WERI-Rb-1 (cell line): ENCODE measurements around the gene ASCL5.
A peak's percentile ranks its signal among the peaks of the same experiment; 100 is the strongest.

ENCODE experiments used
- DNase-seq: peaks from one replicate; pipeline ENCODE4 v3.0.0-alpha.2; 2020
- H3K27ac ChIP-seq: fragments of 250-450 bp; sonication (Bioruptor Pico); 2 replicates; pipeline ENCODE4 v1.5.1; 2020; ENCODE audit warnings: mild to moderate bottlenecking, moderate library complexity
- H3K27me3 ChIP-seq: fragments of 250-450 bp; sonication (Bioruptor Pico); 2 replicates; pipeline ENCODE4 v1.5.1; 2021; ENCODE audit warnings: mild to moderate bottlenecking, low read depth, moderate library complexity; ENCODE audit not compliant: insufficient read depth, severe bottlenecking
- H3K36me3 ChIP-seq: fragments of 250-450 bp; sonication (Bioruptor Pico); 2 replicates; pipeline ENCODE4 v1.5.1; 2020; ENCODE audit warnings: mild to moderate bottlenecking, moderate library complexity
- H3K4me3 ChIP-seq: 2 replicates; pipeline ENCODE4 v1.5.1; 2011; ENCODE audit warnings: low read depth, mild to moderate bottlenecking, control low read depth, low read length
- H3K9me3 ChIP-seq: fragments of 250-450 bp; sonication (Bioruptor Pico); 2 replicates; pipeline ENCODE4 v1.5.1; 2021; ENCODE audit warnings: mild to moderate bottlenecking, moderate library complexity; ENCODE audit not compliant: severe bottlenecking
- CTCF ChIP-seq: IDR thresholded peaks from 2 replicates; pipeline ENCODE4 v1.5.1; 2011; ENCODE audit warnings: low read depth, mild to moderate bottlenecking, control low read depth, inconsistent platforms, low read length

ASCL5 gene

GRCh38 chr1:201171063-201172036 lies 44.4 kb upstream of the ASCL5 start:
- H3K27me3 ChIP-seq, result no peaks in the 10 kb centered on the region
- H3K27ac ChIP-seq, result peak overlapping the region; percentile 93
- peak; percentile 99 for DNase-seq
- H3K4me3 ChIP-seq, result peak overlapping the region; percentile 70
- H3K36me3 ChIP-seq, result no peaks in the 10 kb centered on the region
- TF ChIP-seq CTCF, result peak; percentile 73
- no peaks in the 10 kb centered on the region for H3K9me3 ChIP-seq

GRCh38 chr1:201170533-201171062 lies 43.6 kb upstream of the ASCL5 start:
- DNase-seq, result peak; percentile 100
- H3K4me3 ChIP-seq, result peak overlapping the region; percentile 70
- H3K27ac ChIP-seq, result peak overlapping the region; percentile 93
- TF ChIP-seq CTCF, result peak; percentile 28; the same call in 1 of the 2 replicates
- H3K36me3 ChIP-seq, result no peaks in the 10 kb centered on the region
- H3K27me3 ChIP-seq, result no peaks in the 10 kb centered on the region
- H3K9me3 ChIP-seq, result no peaks in the 10 kb centered on the region

- Histone ChIP-seq H3K4me3 (peak overlapping the region; percentile 70), H3K36me3 (no peaks in the 10 kb centered on the region), H3K27ac (peak overlapping the region; percentile 93), H3K27me3 (no peaks in the 10 kb centered on the region), H3K9me3 (no peaks in the 10 kb centered on the region)
- TF ChIP-seq CTCF, result no peak
- DNase-seq, result no peak
These were observed 43.1 kb upstream of the ASCL5 start for GRCh38 chr1:201169971-201170532.

- Histone ChIP-seq H3K9me3 (no peaks in the 10 kb centered on the region), H3K4me3 (no peak overlapping the region), H3K36me3 (no peaks in the 10 kb centered on the region), H3K27me3 (no peaks in the 10 kb centered on the region), H3K27ac (no peak overlapping the region)
- no peak for TF ChIP-seq CTCF
- no peak for DNase-seq
These were observed 42.2 kb upstream of the ASCL5 start for GRCh38 chr1:201169203-201169602.

GRCh38 chr1:201167041-201167991 lies 40.3 kb upstream of the ASCL5 start:
- Histone ChIP-seq H3K27me3 (no peaks in the 10 kb centered on the region), H3K36me3 (no peaks in the 10 kb centered on the region), H3K27ac (no peak overlapping the region), H3K9me3 (no peaks in the 10 kb centered on the region), H3K4me3 (no peak overlapping the region)
- no peak for DNase-seq
- TF ChIP-seq CTCF, result no peak
